GM12878 (cell line): Measurements from ENCODE around the gene KIF4B. TPM values are rescaled to one million over a fixed set of nuclear protein-coding genes. Genes with fewer than 3 reads are reported as not detected.

ENCODE experiments used
- ATAC-seq: fragments of 200-7000 bp; cut with Tn5 transposase; 3 replicates; pipeline ENCODE4 v1.9.1; 2020; ENCODE audit warnings: mild to moderate bottlenecking, moderate library complexity
- BruUV-seq: library from RNA; stranded (reverse); fragments of 400-500 nt; replicated peaks from 2 replicates; lab custom pipeline; 2021; lab: Mats Ljungman, UMichigan
- CTCF ChIA-PET: fragments of 300-600 bp; sonication (Branson Sonifier 250); formaldehyde crosslinking; extraction: SDS; loops from one replicate; lab custom pipeline; 2021; ENCODE audit warnings: inconsistent platforms; lab: Yijun Ruan, JAX
- POLR2A ChIA-PET: fragments of 350-600 bp; formaldehyde crosslinking; extraction: SDS; loops from one replicate; lab custom pipeline; 2021; ENCODE audit warnings: inconsistent platforms; lab: Charles Lee
- RAD21 ChIA-PET: fragments of 300-600 bp; sonication (Branson Sonifier 250); formaldehyde crosslinking; loops from one replicate; lab custom pipeline; 2023; ENCODE audit warnings: antibody characterized with exemption; ENCODE audit not compliant: unreplicated experiment; lab: Charles Lee
- SMC1A ChIA-PET: fragments of 300-600 bp; sonication (Branson Sonifier 250); formaldehyde crosslinking; loops from one replicate; lab custom pipeline; 2023; ENCODE audit not compliant: unreplicated experiment, uncharacterized antibody; lab: Charles Lee
- DNase-seq: peaks from one replicate; pipeline ENCODE4 v3.0.0-alpha.2; 2011; ENCODE audit warnings: low read depth, low spot score
- FAIRE-seq: peaks from 3 replicates; lab custom pipeline; 2011; peaks lifted over from hg19 to GRCh38; lab: Jason Lieb, UNC
- H2AFZ ChIP-seq: 2 replicates; pipeline ENCODE4 v1.6.0; 2011; ENCODE audit warnings: low read depth, low read length, control low read depth; ENCODE audit not compliant: control insufficient read depth
- H3K27ac ChIP-seq: 2 replicates; pipeline ENCODE4 v1.5.1; 2011; ENCODE audit warnings: control low read depth; ENCODE audit not compliant: control insufficient read depth, insufficient read depth
- H3K27me3 ChIP-seq, 2 experiments: replicated peaks in 1 of 2; 2 replicates each; pipeline versions ENCODE4 v1.6.0 to v1.6.1; 2011; ENCODE audit warnings: low read length in 1 of 2; ENCODE audit not compliant: control insufficient read depth in 2 of 2, insufficient read depth in 2 of 2
- H3K36me3 ChIP-seq, 2 experiments: 2 replicates each; pipeline ENCODE4 v1.5.1; 2011; ENCODE audit warnings: low read length in 1 of 2; ENCODE audit not compliant: control insufficient read depth in 2 of 2, insufficient read depth in 2 of 2
- H3K4me1 ChIP-seq: 2 replicates; pipeline ENCODE4 v1.6.1; 2011; ENCODE audit warnings: mild to moderate bottlenecking, low read length, moderate library complexity, mixed read lengths; ENCODE audit not compliant: control insufficient read depth, insufficient read depth
- H3K4me2 ChIP-seq: 2 replicates; pipeline ENCODE4 v1.6.0; 2011; ENCODE audit warnings: control low read depth; ENCODE audit not compliant: control insufficient read depth, insufficient read depth
- H3K4me3 ChIP-seq: fragments of 200-600 bp; sonication (generic); 2 replicates; pipeline ENCODE4 v1.5.1; 2016
- H3K79me2 ChIP-seq: 2 replicates; pipeline ENCODE4 v1.6.0; 2011; ENCODE audit warnings: low read length; ENCODE audit not compliant: control insufficient read depth, insufficient read depth
- H3K9ac ChIP-seq: 2 replicates; pipeline ENCODE4 v1.8.0; 2011; ENCODE audit warnings: low read length, control low read depth, mixed read lengths; ENCODE audit not compliant: control insufficient read depth, insufficient read depth
- H3K9me3 ChIP-seq: replicated peaks from 3 replicates; pipeline ENCODE4 v1.5.1; 2011; ENCODE audit warnings: mild to moderate bottlenecking, low read length; ENCODE audit not compliant: control insufficient read depth, insufficient read depth
- H4K20me1 ChIP-seq: 2 replicates; pipeline ENCODE4 v1.6.0; 2011; ENCODE audit not compliant: control insufficient read depth, insufficient read depth
- BRCA1 ChIP-seq: IDR thresholded peaks from 2 replicates; pipeline ENCODE4 v1.6.1; 2011; ENCODE audit warnings: low read depth, low read length, improper control_type of control experiment
- HSF1 ChIP-seq: fragments of 150-350 bp; IDR thresholded peaks from 2 replicates; pipeline ENCODE4 v1.6.1; 2014; ENCODE audit warnings: mild to moderate bottlenecking, low read depth, low read length
- KAT2A ChIP-seq: conservative IDR thresholded peaks from 2 replicates; pipeline ENCODE4 v1.6.1; 2011; ENCODE audit warnings: low read depth, low read length; ENCODE audit not compliant: control insufficient read depth
- KLF5 ChIP-seq: fragments of 450-650 bp; IDR thresholded peaks from 2 replicates; pipeline ENCODE4 v1.6.1; 2014; ENCODE audit warnings: mild to moderate bottlenecking; ENCODE audit not compliant: partially characterized antibody
- MXI1 ChIP-seq: fragments of 150-350 bp; IDR thresholded peaks from 2 replicates; pipeline ENCODE4 v1.6.1; 2011; ENCODE audit warnings: low read depth, mild to moderate bottlenecking, inconsistent platforms, low read length, improper control_type of control experiment
- NFYA ChIP-seq: IDR thresholded peaks from 2 replicates; pipeline ENCODE4 v1.6.1; 2011; ENCODE audit warnings: low read depth, mild to moderate bottlenecking, low read length, improper control_type of control experiment, borderline replicate concordance
- NR2F1 ChIP-seq: fragments of 450-650 bp; conservative IDR thresholded peaks from 2 replicates; pipeline ENCODE4 v1.6.1; 2017; ENCODE audit warnings: mild to moderate bottlenecking
- NRF1 ChIP-seq: conservative IDR thresholded peaks from 2 replicates; pipeline ENCODE4 v1.6.1; 2011; ENCODE audit warnings: mild to moderate bottlenecking, low read depth, low read length, improper control_type of control experiment
- PBX3 ChIP-seq: IDR thresholded peaks from 2 replicates; pipeline ENCODE4 v1.6.1; 2011; ENCODE audit warnings: mild to moderate bottlenecking, low read depth, low read length, moderate library complexity; ENCODE audit not compliant: insufficient replicate concordance
- WGBS: methylation state at CpG from one replicate; pipeline ENCODE4 v1.1.6; 2016; ENCODE audit warnings: low lambda C conversion rate; ENCODE audit not compliant: insufficient replicate concordance, insufficient coverage; ENCODE audit errors: missing lambda C conversion rate; 5-methylcytosine and 5-hydroxymethylcytosine counted together
- in situ Hi-C: fragments of 300-500 bp; cut with MboI; formaldehyde crosslinking; loops from 9 replicates; pipeline ENCODE4 v1.14.3; 2018; ENCODE audit warnings: mixed read lengths
- intact Hi-C: fragments of 100-400 bp; cut with micrococcal nuclease; formaldehyde crosslinking; loops from one replicate; pipeline ENCODE4 v1.14.2; 2022; ENCODE audit not compliant: unreplicated experiment
- polyA plus RNA-seq, 11 experiments: library from polyadenylated mRNA; depleted of rRNA in 4 of 11; unstranded in 6 of 11; stranded (reverse) in 5 of 11; fragments of >200 nt; fragmentation: Nextera tagmentation in 4 of 11; fragmentation: Illumina TruSeq in 1 of 11; extraction: Ambion mirVana in 4 of 11; extraction: Trizol in 1 of 11; gene quantifications; 1 replicate in 1 of 11; 2 replicates in 10 of 11; pipeline versions ENCODE4 v1.2.1 to v1.2.3, GENCODE V29; 2011 to 2016; ENCODE audit warnings: inconsistent platforms in 2 of 11, missing spikeins in 2 of 11, low read depth in 1 of 11
- total RNA-seq, 4 experiments: library from RNA; depleted of rRNA in 3 of 4; stranded (reverse); fragments of >200 nt in 3 of 4; fragmentation: Illumina TruSeq in 1 of 4; extraction: Trizol in 1 of 4; gene quantifications; 2 replicates each; pipeline versions ENCODE4 v1.2.1 to v1.2.3, GENCODE V29; 2013 to 2021

Gene KIF4B
- total and polyA plus RNA-seq, 10 of the 15 experiments (the other 5 are each of a cell fraction or from before 2014, with no cell fraction given) = 0.02 to 0.20 (median 0.05) TPM; not detected in 4

- ATAC-seq = no peak
Measured at GRCh38 chr5:155025895-155026294, 12.3 kb downstream of the KIF4B start.

More at GRCh38 chr5:155025895-155026294, 12.3 kb downstream of the KIF4B start:
- H3K79me2 ChIP-seq = no peaks in the 10 kb centered on the region
- ChIA-PET POLR2A (no interaction called here), RAD21 (no interaction called here), CTCF (interaction anchor here (0.6 to 3.1 kb wide), 2 partner anchors 112 to 375 kb away, joined by 3 to 14 read pairs; no protein-coding TSS in a partner anchor), SMC1A (no interaction called here)
- FAIRE-seq = no peak
- H3K27me3 ChIP-seq = no peaks in the 10 kb centered on the region
- 28% methylated on average over 2 of the region's 2 CpGs for WGBS
- H3K4me2 ChIP-seq = no peak overlapping the region
- BruUV-seq = no TSS peak
- H2AFZ ChIP-seq = no peak overlapping the region
- no peak for DNase-seq
- intact Hi-C loops = no loop called here
- H3K4me1 ChIP-seq = no peaks in the 10 kb centered on the region
- no peak overlapping the region for H3K9ac ChIP-seq
- H4K20me1 ChIP-seq = no peaks in the 10 kb centered on the region
- in situ Hi-C loops = no loop called here
- H3K36me3 ChIP-seq = no peaks in the 10 kb centered on the region
- no peaks in the 10 kb centered on the region for H3K9me3 ChIP-seq
- H3K4me3 ChIP-seq = no peak overlapping the region
- TF ChIP-seq NFYA (no peak), NRF1 (no peak), MXI1 (no peak), PBX3 (no peak), KLF5 (no peak), BRCA1 (no peak), NR2F1 (no peak), KAT2A (no peak), HSF1 (no peak)
- H3K27ac ChIP-seq = no peak overlapping the region
